Endothelial cell of umbilical vein (primary cell): Measurements from ENCODE around the gene PSD2. TPM values are rescaled to one million over a fixed set of nuclear protein-coding genes. Genes with fewer than 3 reads are reported as not detected.

Source experiments
- BruUV-seq: library from RNA; stranded (reverse); fragments of 400-500 nt; replicated peaks from 2 replicates; lab custom pipeline; 2021; lab: Mats Ljungman, UMichigan
- CTCF ChIA-PET: fragments of 300-600, 350-600 bp; sonication (Branson Sonifier 250); formaldehyde crosslinking; loops from one replicate; lab custom pipeline; 2021; ENCODE audit warnings: antibody characterized with exemption, inconsistent platforms; lab: Charles Lee
- POLR2A ChIA-PET: fragments of 300-600, 350-600 bp; sonication (Branson Sonifier 250); formaldehyde crosslinking; loops from one replicate; lab custom pipeline; 2021; ENCODE audit warnings: antibody characterized with exemption, inconsistent platforms; lab: Charles Lee
- DNase-seq: peaks from one replicate; pipeline ENCODE4 v3.0.0-alpha.2; 2011; ENCODE audit warnings: low read depth, low spot score
- FAIRE-seq: peaks from 2 replicates; lab custom pipeline; 2011; peaks lifted over from hg19 to GRCh38; lab: Jason Lieb, UNC
- H2AFZ ChIP-seq: 2 replicates; pipeline ENCODE4 v1.6.0; 2012; ENCODE audit warnings: low read depth, low read length, control low read depth, inconsistent platforms
- H3K27ac ChIP-seq: 2 replicates; pipeline ENCODE4 v1.5.1; 2011; ENCODE audit warnings: low read depth, mild to moderate bottlenecking, control low read depth, low read length, moderate library complexity; ENCODE audit not compliant: insufficient read depth
- H3K27me3 ChIP-seq, 2 experiments: 2 replicates each; pipeline versions ENCODE4 v1.6.0 to v1.6.1; 2011; ENCODE audit warnings: low read length in 2 of 2, mixed read lengths in 1 of 2; ENCODE audit not compliant: control insufficient read depth in 2 of 2, insufficient read depth in 2 of 2
- H3K36me3 ChIP-seq, 2 experiments: 2 replicates in 1 of 2; 3 replicates in 1 of 2; pipeline ENCODE4 v1.5.1; 2011; ENCODE audit warnings: low read length in 2 of 2, mild to moderate bottlenecking in 1 of 2, moderate library complexity in 1 of 2; ENCODE audit not compliant: control insufficient read depth in 2 of 2, insufficient read depth in 2 of 2; ENCODE audit errors: extremely low read depth in 1 of 2
- H3K4me1 ChIP-seq: 3 replicates; pipeline ENCODE4 v1.5.1; 2011; ENCODE audit warnings: mild to moderate bottlenecking, low read length; ENCODE audit not compliant: control insufficient read depth, insufficient read depth; ENCODE audit errors: extremely low read depth
- H3K4me2 ChIP-seq: 2 replicates; pipeline ENCODE4 v1.6.1; 2011; ENCODE audit warnings: low read length, control low read depth, mixed read lengths; ENCODE audit not compliant: insufficient read depth
- H3K4me3 ChIP-seq, 3 experiments: fragments of 200-600 bp in 1 of 3; sonication (generic), shearing (Covaris generic) in 1 of 3; replicated peaks in 1 of 3; 2 replicates each; pipeline ENCODE4 v1.5.1; 2011 to 2016; ENCODE audit warnings: control low read depth in 3 of 3, low read length in 3 of 3, mild to moderate bottlenecking in 2 of 3, inconsistent platforms in 1 of 3, low read depth in 1 of 3, moderate library complexity in 1 of 3; ENCODE audit not compliant: insufficient read depth in 1 of 3
- H3K79me2 ChIP-seq: 2 replicates; pipeline ENCODE4 v1.6.0; 2012; ENCODE audit warnings: low read length, inconsistent platforms; ENCODE audit not compliant: control insufficient read depth, insufficient read depth
- H3K9ac ChIP-seq: replicated peaks from 2 replicates; pipeline ENCODE3; 2011; ENCODE audit warnings: low read length, control low read depth; ENCODE audit not compliant: insufficient read depth; ENCODE audit errors: extremely low read depth
- H3K9me1 ChIP-seq: replicated peaks from 3 replicates; pipeline ENCODE4 v1.6.0; 2011; ENCODE audit warnings: mild to moderate bottlenecking, low read length; ENCODE audit not compliant: control insufficient read depth, insufficient read depth; ENCODE audit errors: extremely low read depth
- H3K9me3 ChIP-seq: replicated peaks from 2 replicates; pipeline ENCODE4 v1.5.1; 2012; ENCODE audit warnings: low read length, inconsistent platforms; ENCODE audit not compliant: control insufficient read depth, insufficient read depth
- H4K20me1 ChIP-seq: replicated peaks from 2 replicates; pipeline ENCODE3; 2011; ENCODE audit warnings: mild to moderate bottlenecking, low read length; ENCODE audit not compliant: control insufficient read depth, insufficient read depth; ENCODE audit errors: extremely low read depth
- GATA2 ChIP-seq: IDR thresholded peaks from 2 replicates; pipeline ENCODE4 v1.7.0; 2011; ENCODE audit warnings: low read depth, mild to moderate bottlenecking, moderate library complexity, mixed read lengths, low read length; ENCODE audit not compliant: insufficient read length, insufficient read depth
- dilution Hi-C: fragments of 300-500 bp; cut with MboI; formaldehyde crosslinking; loops from one replicate; pipeline ENCODE4 v1.15.0; 2019; ENCODE audit warnings: low sequenced_read_pairs; ENCODE audit not compliant: extremely low pct_ligation_motif_present
- intact Hi-C: fragments of 100-400 bp; cut with micrococcal nuclease; formaldehyde crosslinking; loops from one replicate; pipeline ENCODE4 v1.10.0; 2022
- polyA plus RNA-seq, 4 experiments: library from polyadenylated mRNA; depleted of rRNA in 3 of 4; stranded (reverse) in 3 of 4; unstranded in 1 of 4; fragments of >200 nt; gene quantifications; 2 replicates each; pipeline versions ENCODE4 v1.2.1 to v1.2.3, GENCODE V29; 2011 to 2012; ENCODE audit warnings: missing spikeins in 1 of 4
- small RNA-seq: library from RNA; depleted of rRNA; stranded (forward); fragments of <200 nt; gene quantifications from one replicate; pipeline ENCODE3, GENCODE V24; 2012; ENCODE audit warnings: low replicate concordance, low read depth; ENCODE audit not compliant: insufficient read depth, insufficient read length
- total RNA-seq: library from RNA; stranded (reverse); gene quantifications from 2 replicates; pipeline ENCODE4 v1.2.3, GENCODE V29; 2021

Gene PSD2
- total and polyA plus RNA-seq, 2 donors (not counting 3 experiments of a cell fraction or from before 2014, with no cell fraction given): not detected

DNA sequence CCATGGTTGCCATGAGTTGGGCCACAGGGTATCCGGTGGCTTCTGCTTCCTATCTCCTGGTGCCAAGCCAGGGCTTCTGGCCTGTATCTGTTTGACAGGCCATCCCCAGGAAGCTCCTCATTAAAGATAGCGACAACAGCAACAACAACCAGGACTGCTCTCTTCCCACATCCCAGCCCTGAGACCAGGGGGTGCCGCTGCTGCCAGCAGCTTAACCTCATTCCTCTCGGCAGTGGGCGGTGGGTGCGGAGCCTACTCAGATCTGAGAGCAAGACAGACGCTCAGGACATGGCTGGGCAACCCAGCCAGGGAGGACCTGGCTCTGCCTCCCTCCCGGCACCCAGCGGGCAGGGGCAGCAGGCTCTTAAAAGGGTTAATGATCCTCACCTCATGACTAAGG lies 98.3 kb downstream of the PSD2 start:
- FAIRE-seq (no peak), DNase-seq (no peak)
- CTCF ChIA-PET: interaction anchor here (1.2 to 3.0 kb wide), 3 partner anchors 8 to 107 kb away, joined by 5 to 8 read pairs (median 5); no protein-coding TSS in a partner anchor
- no peak overlapping the region for H3K9ac ChIP-seq
- POLR2A ChIA-PET: no interaction called here
- no peaks in the 10 kb centered on the region for H4K20me1 ChIP-seq
- H3K9me1 ChIP-seq: no peaks in the 10 kb centered on the region
- no peak overlapping the region for H3K4me3 ChIP-seq
- dilution Hi-C loops (no loop called here), intact Hi-C loops (no loop called here)
- no peaks in the 10 kb centered on the region for H3K36me3 ChIP-seq
- TF ChIP-seq GATA2: no peak
- H3K27me3 ChIP-seq: peaks cover 20 to 23% of the 10 kb centered on the region in 2 experiments
- H3K4me2 ChIP-seq: no peak overlapping the region
- no peaks in the 10 kb centered on the region for H3K4me1 ChIP-seq
- H3K9me3 ChIP-seq: no peaks in the 10 kb centered on the region
- no peak overlapping the region for H2AFZ ChIP-seq
- no TSS peak for BruUV-seq
- no peak overlapping the region for H3K27ac ChIP-seq
- no peaks in the 10 kb centered on the region for H3K79me2 ChIP-seq

Small RNA genes within 50 kb of the gene (small RNA-seq; reads per million reads assigned to genes)
- not detected for gene AC008667.4

Other genes starting within 250 kb of the PSD2 start
- 156 and 172 TPM in 2 replicates for gene UBE2D2, start 234.5 kb upstream of the PSD2 start, total RNA-seq
- gene UBE2D2, start 234.5 kb upstream of the PSD2 start, polyA plus RNA-seq: 45.0 and 50.6 TPM in 2 replicates
- 2.7 and 5.9 TPM in 2 replicates for gene CXXC5, start 147.5 kb upstream of the PSD2 start, total RNA-seq
- 5.5 and 8.2 TPM in 2 replicates for gene CXXC5, start 147.5 kb upstream of the PSD2 start, polyA plus RNA-seq
- gene NRG2, start 247.5 kb downstream of the PSD2 start, total RNA-seq: 0.30 and 0.42 TPM in 2 replicates
- gene NRG2, start 247.5 kb downstream of the PSD2 start, polyA plus RNA-seq: 0.26 and 0.30 TPM in 2 replicates